SK-N-SH treated with all-trans-retinoic acid at 6 μM for 48 hours (cell line): ENCODE results near the gene LDB2.

Experiments
- ATAC-seq: fragments of 200-7000 bp; cut with Tn5 transposase; 3 replicates; pipeline ENCODE4 v1.9.1; 2020; ENCODE audit warnings: mild to moderate bottlenecking, moderate library complexity
- ARNTL ChIP-seq: fragments of 450-650 bp; formaldehyde crosslinking; IDR thresholded peaks from 2 replicates; pipeline ENCODE4 v1.5.0; 2020; ENCODE audit warnings: low read depth, mild to moderate bottlenecking, moderate library complexity, borderline replicate concordance
- BACH2 ChIP-seq: fragments of 250-450 bp; sonication (Bioruptor Pico); IDR thresholded peaks from 2 replicates; pipeline ENCODE4 v1.9.0; 2021; ENCODE audit warnings: mild to moderate bottlenecking, borderline replicate concordance
- CSDC2 ChIP-seq: fragments of 250-450 bp; sonication (Bioruptor Pico); IDR thresholded peaks from 2 replicates; pipeline ENCODE4 v1.5.0; 2020; ENCODE audit warnings: mild to moderate bottlenecking, moderate library complexity
- ESRRG ChIP-seq: fragments of 250-450 bp; sonication (Bioruptor Pico); IDR thresholded peaks from 2 replicates; pipeline ENCODE4 v1.6.1; 2021; ENCODE audit warnings: mild to moderate bottlenecking
- GLIS3 ChIP-seq: fragments of 250-450 bp; sonication (Bioruptor Pico); IDR thresholded peaks from 2 replicates; pipeline ENCODE4 v1.5.0; 2020; ENCODE audit warnings: mild to moderate bottlenecking, moderate library complexity
- ISL1 ChIP-seq: fragments of 250-450 bp; sonication (Bioruptor Pico); IDR thresholded peaks from 2 replicates; pipeline ENCODE4 v2.1.2; 2022; ENCODE audit warnings: mild to moderate bottlenecking, moderate library complexity
- OSR1 ChIP-seq: fragments of 250-450 bp; sonication (Bioruptor Pico); IDR thresholded peaks from 2 replicates; pipeline ENCODE4 v1.8.0; 2022; ENCODE audit warnings: moderate library complexity, mild to moderate bottlenecking, inconsistent platforms
- PPARA ChIP-seq: fragments of 250-450 bp; sonication (Bioruptor Pico); IDR thresholded peaks from 2 replicates; pipeline ENCODE4 v1.5.0; 2020; ENCODE audit warnings: mild to moderate bottlenecking, borderline replicate concordance
- RARB ChIP-seq: fragments of 250-450 bp; sonication (Bioruptor Pico); IDR thresholded peaks from 2 replicates; pipeline ENCODE4 v1.8.0; 2021; ENCODE audit warnings: mild to moderate bottlenecking, moderate library complexity
- SNAI2 ChIP-seq: fragments of 250-450 bp; sonication (Bioruptor Pico); IDR thresholded peaks from 2 replicates; pipeline ENCODE4 v1.5.0; 2020; ENCODE audit warnings: mild to moderate bottlenecking, moderate library complexity
- TCF4 ChIP-seq: fragments of 250-450 bp; sonication (Bioruptor Pico); IDR thresholded peaks from 2 replicates; pipeline ENCODE4 v1.8.0; 2021; ENCODE audit warnings: mild to moderate bottlenecking, moderate library complexity, borderline replicate concordance
- TOX ChIP-seq: fragments of 250-450 bp; sonication (Bioruptor Pico); IDR thresholded peaks from 2 replicates; pipeline ENCODE4 v1.8.0; 2021; ENCODE audit warnings: mild to moderate bottlenecking, moderate library complexity, borderline replicate concordance
- ZC3H10 ChIP-seq: fragments of 250-450 bp; sonication (Bioruptor Pico); IDR thresholded peaks from 2 replicates; pipeline ENCODE4 v1.5.1; 2021; ENCODE audit warnings: mild to moderate bottlenecking, moderate library complexity
- ZFP3 ChIP-seq: fragments of 250-450 bp; sonication (Bioruptor Pico); IDR thresholded peaks from 2 replicates; pipeline ENCODE4 v1.5.0; 2020; ENCODE audit warnings: mild to moderate bottlenecking, moderate library complexity
- ZFP30 ChIP-seq: fragments of 450-650 bp; formaldehyde crosslinking; IDR thresholded peaks from 2 replicates; pipeline ENCODE4 v1.5.0; 2022; ENCODE audit warnings: mild to moderate bottlenecking, moderate library complexity
- ZNF70 ChIP-seq: fragments of 450-650 bp; formaldehyde crosslinking; IDR thresholded peaks from 2 replicates; pipeline ENCODE4 v1.5.0; 2020; ENCODE audit warnings: mild to moderate bottlenecking, moderate library complexity
- ZNF8 ChIP-seq: fragments of 450-650 bp; formaldehyde crosslinking; IDR thresholded peaks from 2 replicates; pipeline ENCODE4 v1.5.0; 2020; ENCODE audit warnings: mild to moderate bottlenecking, moderate library complexity
- TF ChIP-seq, protein P1 (sequence below): fragments of 250-450 bp; sonication (Bioruptor Pico); IDR thresholded peaks from 2 replicates; pipeline ENCODE4 v1.8.0; 2021; ENCODE audit warnings: low read depth, mild to moderate bottlenecking, moderate library complexity, borderline replicate concordance
- TF ChIP-seq, protein P2 (sequence below): fragments of 250-450 bp; sonication (Bioruptor Pico); IDR thresholded peaks from 2 replicates; pipeline ENCODE4 v1.8.0; 2020; ENCODE audit warnings: mild to moderate bottlenecking, moderate library complexity, borderline replicate concordance
- TF ChIP-seq, protein P3 (sequence below): fragments of 250-450 bp; sonication (Bioruptor Pico); IDR thresholded peaks from 2 replicates; pipeline ENCODE4 v1.5.1; 2021; ENCODE audit warnings: mild to moderate bottlenecking, moderate library complexity
- TF ChIP-seq, protein P4 (sequence below): fragments of 250-450 bp; sonication (Bioruptor Pico); IDR thresholded peaks from 2 replicates; pipeline ENCODE4 v1.5.1; 2020; ENCODE audit warnings: low read depth, mild to moderate bottlenecking, moderate library complexity
- TF ChIP-seq, protein P5 (sequence below): fragments of 250-450 bp; sonication (Bioruptor Pico); IDR thresholded peaks from 2 replicates; pipeline ENCODE4 v1.5.0; 2020; ENCODE audit warnings: mild to moderate bottlenecking, moderate library complexity

Gene LDB2

DNA sequence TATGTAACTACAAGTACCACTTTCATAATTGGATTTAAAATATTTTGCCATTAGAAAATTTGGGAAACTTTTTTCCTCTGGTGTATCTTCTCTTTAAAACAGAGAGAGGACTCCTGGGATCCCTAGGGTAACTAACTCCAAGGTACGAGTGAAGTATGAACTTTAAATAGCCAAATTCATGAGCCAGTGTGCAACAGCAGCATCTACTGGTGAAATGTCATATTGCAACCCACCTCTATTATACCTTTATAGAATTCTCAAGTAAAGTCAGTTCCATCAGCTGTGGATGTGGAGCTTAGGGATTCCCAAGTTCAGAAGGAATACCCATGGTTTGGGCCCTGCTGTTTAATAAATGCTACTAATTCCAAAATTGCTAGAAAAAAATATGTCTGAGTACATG is 389.5 kb downstream of the LDB2 start:
- no peak for ATAC-seq
- no peak for TF ChIP-seq TOX (CRISPR knock-in tag)
- no peak for TF ChIP-seq BACH2 (CRISPR knock-in tag)
- no peak for TF ChIP-seq RARB (CRISPR knock-in tag)
- TF ChIP-seq TCF4 (CRISPR knock-in tag): no peak
- no peak for TF ChIP-seq PPARA (CRISPR knock-in tag)
- TF ChIP-seq OSR1 (CRISPR knock-in tag): no peak
- TF ChIP-seq SNAI2 (CRISPR knock-in tag): no peak

DNA sequence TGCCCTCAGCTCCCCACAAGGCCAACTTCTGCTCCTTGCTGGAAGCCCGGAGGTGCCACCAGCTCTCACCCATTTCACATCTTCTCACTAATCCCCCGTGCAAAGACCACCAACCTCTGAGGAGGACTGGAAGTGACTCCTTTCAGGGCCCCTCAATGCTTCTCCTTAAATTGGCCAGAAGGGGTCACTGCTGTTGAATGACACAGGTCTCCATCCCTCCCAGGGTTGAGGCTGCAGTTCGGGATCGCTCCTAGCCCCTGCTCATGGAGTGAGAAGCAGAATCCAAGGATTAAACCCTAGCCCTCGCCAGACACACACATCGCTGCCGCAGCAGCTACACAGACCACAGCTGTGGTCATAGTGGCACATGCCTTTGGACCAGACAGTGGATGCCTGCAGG is 392.7 kb downstream of the LDB2 start:
- peak; percentile 56; the same call in 2 of the 3 replicates for ATAC-seq
- TF ChIP-seq ISL1 (CRISPR knock-in tag) (no peak), BACH2 (CRISPR knock-in tag) (no peak)

DNA sequence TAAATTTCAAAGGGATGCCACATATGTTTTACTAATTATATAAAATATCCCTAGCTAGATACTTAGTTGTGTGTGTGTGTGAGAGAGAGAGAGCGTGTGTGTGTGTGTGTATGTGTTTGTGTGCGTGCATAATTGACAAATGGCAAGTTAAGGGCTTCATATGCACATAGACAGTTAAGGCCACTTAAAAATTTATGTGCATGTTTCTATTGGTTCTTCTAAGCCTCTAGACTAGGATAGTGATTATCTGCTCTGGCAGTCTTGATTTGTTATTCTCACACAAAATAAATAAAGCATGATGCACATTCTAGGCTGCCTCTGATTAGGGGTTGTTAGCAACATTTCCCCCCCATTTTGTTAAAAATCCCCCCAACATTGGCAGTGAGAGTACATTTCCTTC is 393.2 kb downstream of the LDB2 start:
- no peak for ATAC-seq

DNA sequence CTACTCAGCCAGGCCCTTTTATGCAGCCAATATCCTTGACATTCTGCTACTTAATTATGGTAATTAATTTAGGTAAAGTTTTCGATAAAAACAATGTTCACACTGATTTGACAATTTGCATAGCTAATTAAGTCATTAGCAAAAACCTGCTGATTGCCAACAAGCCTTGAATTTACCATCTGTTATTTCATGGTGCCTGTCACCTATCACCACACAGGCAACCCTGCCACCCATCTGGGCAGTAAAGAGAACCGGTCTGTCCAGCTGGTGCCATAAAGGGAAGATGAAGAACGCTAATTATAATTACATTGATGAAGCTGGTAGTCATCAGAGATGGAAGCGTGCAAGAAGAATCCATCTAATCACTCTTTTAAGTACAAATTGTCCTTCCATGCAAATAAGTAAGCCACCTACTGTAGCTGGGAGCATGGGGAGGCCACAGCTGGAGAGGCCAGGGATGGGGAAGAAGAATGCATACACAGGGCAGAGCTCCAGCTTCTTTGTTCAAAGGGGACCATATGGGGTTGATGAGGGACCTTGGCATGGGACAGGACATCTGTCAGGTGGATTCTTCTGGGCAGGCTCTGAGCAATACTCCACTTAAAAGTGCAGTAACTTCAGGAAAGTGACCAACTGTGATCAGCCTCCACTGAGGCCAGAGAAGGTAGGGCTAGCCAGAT is 394.9 kb downstream of the LDB2 start:
- TF ChIP-seq OSR1 (CRISPR knock-in tag) (no peak), SNAI2 (CRISPR knock-in tag) (no peak), ZFP30 (no peak), ZFP3 (CRISPR knock-in tag) (no peak), ZNF70 (CRISPR knock-in tag) (no peak), ESRRG (no peak)
- TF ChIP-seq, all 23 proteins: peak for 0

More for the DNA sequence above, 393.2 kb downstream of the LDB2 start:
- TF ChIP-seq, protein P1, sequence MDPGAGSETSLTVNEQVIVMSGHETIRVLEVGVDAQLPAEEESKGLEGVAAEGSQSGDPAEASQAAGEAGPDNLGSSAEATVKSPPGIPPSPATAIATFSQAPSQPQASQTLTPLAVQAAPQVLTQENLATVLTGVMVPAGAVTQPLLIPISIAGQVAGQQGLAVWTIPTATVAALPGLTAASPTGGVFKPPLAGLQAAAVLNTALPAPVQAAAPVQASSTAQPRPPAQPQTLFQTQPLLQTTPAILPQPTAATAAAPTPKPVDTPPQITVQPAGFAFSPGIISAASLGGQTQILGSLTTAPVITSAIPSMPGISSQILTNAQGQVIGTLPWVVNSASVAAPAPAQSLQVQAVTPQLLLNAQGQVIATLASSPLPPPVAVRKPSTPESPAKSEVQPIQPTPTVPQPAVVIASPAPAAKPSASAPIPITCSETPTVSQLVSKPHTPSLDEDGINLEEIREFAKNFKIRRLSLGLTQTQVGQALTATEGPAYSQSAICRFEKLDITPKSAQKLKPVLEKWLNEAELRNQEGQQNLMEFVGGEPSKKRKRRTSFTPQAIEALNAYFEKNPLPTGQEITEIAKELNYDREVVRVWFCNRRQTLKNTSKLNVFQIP: no peak
- no peak for TF ChIP-seq ZC3H10 (CRISPR knock-in tag)

DNA sequence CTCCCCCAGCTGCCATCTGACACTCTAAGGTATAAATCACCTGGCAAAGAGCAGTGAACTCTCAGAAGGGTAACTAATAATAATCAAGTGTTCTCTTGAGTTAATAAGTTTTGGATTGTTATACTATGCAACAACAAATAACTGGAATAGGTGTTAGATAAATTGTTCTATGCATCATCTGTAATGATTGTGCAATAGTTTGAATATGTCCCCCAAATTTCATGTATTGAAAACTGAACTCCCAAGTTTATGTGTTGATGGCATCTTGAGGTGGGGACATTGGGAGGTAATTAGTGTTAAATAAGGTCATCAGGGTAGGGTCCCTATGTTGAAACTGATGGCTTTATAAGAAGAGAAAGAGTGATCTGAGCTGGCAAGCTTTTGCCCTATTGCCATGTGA is 399.5 kb downstream of the LDB2 start:
- ATAC-seq: no peak
- TF ChIP-seq OSR1 (CRISPR knock-in tag): no peak
- no peak for TF ChIP-seq PPARA (CRISPR knock-in tag)
- no peak for TF ChIP-seq ZFP30
- no peak for TF ChIP-seq ESRRG
- TF ChIP-seq, protein P2, sequence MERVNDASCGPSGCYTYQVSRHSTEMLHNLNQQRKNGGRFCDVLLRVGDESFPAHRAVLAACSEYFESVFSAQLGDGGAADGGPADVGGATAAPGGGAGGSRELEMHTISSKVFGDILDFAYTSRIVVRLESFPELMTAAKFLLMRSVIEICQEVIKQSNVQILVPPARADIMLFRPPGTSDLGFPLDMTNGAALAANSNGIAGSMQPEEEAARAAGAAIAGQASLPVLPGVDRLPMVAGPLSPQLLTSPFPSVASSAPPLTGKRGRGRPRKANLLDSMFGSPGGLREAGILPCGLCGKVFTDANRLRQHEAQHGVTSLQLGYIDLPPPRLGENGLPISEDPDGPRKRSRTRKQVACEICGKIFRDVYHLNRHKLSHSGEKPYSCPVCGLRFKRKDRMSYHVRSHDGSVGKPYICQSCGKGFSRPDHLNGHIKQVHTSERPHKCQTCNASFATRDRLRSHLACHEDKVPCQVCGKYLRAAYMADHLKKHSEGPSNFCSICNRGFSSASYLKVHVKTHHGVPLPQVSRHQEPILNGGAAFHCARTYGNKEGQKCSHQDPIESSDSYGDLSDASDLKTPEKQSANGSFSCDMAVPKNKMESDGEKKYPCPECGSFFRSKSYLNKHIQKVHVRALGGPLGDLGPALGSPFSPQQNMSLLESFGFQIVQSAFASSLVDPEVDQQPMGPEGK (CRISPR knock-in tag): no peak
- TF ChIP-seq GLIS3 (CRISPR knock-in tag): no peak
- TF ChIP-seq ZNF8: no peak
- TF ChIP-seq, protein P3, sequence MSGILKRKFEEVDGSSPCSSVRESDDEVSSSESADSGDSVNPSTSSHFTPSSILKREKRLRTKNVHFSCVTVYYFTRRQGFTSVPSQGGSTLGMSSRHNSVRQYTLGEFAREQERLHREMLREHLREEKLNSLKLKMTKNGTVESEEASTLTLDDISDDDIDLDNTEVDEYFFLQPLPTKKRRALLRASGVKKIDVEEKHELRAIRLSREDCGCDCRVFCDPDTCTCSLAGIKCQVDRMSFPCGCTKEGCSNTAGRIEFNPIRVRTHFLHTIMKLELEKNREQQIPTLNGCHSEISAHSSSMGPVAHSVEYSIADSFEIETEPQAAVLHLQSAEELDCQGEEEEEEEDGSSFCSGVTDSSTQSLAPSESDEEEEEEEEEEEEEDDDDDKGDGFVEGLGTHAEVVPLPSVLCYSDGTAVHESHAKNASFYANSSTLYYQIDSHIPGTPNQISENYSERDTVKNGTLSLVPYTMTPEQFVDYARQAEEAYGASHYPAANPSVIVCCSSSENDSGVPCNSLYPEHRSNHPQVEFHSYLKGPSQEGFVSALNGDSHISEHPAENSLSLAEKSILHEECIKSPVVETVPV (CRISPR knock-in tag): no peak
- no peak for TF ChIP-seq RARB (CRISPR knock-in tag)
- TF ChIP-seq, protein P4, sequence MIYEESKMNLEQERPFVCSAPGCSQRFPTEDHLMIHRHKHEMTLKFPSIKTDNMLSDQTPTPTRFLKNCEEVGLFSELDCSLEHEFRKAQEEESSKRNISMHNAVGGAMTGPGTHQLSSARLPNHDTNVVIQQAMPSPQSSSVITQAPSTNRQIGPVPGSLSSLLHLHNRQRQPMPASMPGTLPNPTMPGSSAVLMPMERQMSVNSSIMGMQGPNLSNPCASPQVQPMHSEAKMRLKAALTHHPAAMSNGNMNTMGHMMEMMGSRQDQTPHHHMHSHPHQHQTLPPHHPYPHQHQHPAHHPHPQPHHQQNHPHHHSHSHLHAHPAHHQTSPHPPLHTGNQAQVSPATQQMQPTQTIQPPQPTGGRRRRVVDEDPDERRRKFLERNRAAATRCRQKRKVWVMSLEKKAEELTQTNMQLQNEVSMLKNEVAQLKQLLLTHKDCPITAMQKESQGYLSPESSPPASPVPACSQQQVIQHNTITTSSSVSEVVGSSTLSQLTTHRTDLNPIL (CRISPR knock-in tag): no peak
- no peak for TF ChIP-seq BACH2 (CRISPR knock-in tag)
- TF ChIP-seq ZFP3 (CRISPR knock-in tag): no peak
- TF ChIP-seq ARNTL (CRISPR knock-in tag): no peak
- TF ChIP-seq, protein P1: no peak
- TF ChIP-seq CSDC2 (CRISPR knock-in tag): no peak
- TF ChIP-seq ISL1 (CRISPR knock-in tag): no peak
- TF ChIP-seq SNAI2 (CRISPR knock-in tag): no peak
- TF ChIP-seq, protein P5, sequence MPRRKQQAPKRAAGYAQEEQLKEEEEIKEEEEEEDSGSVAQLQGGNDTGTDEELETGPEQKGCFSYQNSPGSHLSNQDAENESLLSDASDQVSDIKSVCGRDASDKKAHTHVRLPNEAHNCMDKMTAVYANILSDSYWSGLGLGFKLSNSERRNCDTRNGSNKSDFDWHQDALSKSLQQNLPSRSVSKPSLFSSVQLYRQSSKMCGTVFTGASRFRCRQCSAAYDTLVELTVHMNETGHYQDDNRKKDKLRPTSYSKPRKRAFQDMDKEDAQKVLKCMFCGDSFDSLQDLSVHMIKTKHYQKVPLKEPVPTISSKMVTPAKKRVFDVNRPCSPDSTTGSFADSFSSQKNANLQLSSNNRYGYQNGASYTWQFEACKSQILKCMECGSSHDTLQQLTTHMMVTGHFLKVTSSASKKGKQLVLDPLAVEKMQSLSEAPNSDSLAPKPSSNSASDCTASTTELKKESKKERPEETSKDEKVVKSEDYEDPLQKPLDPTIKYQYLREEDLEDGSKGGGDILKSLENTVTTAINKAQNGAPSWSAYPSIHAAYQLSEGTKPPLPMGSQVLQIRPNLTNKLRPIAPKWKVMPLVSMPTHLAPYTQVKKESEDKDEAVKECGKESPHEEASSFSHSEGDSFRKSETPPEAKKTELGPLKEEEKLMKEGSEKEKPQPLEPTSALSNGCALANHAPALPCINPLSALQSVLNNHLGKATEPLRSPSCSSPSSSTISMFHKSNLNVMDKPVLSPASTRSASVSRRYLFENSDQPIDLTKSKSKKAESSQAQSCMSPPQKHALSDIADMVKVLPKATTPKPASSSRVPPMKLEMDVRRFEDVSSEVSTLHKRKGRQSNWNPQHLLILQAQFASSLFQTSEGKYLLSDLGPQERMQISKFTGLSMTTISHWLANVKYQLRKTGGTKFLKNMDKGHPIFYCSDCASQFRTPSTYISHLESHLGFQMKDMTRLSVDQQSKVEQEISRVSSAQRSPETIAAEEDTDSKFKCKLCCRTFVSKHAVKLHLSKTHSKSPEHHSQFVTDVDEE (CRISPR knock-in tag): no peak
- no peak for TF ChIP-seq TOX (CRISPR knock-in tag)
- TF ChIP-seq, all 23 proteins: peak for 0

More for the DNA sequence above, 394.9 kb downstream of the LDB2 start:
- no peak for ATAC-seq
